GM21825 (cell line): Measurements from ENCODE around the gene RARG.
"Not testable (repeated sequence)": the region's sequence is repeated elsewhere in the genome, so short reads cannot be mapped to it uniquely, and the experiment has no call there.

Experiments
- ATAC-seq: cut with Tn5 transposase; IDR thresholded peaks from one replicate; pipeline ENCODE4 v1.9.1; 2021; ENCODE audit warnings: mild to moderate bottlenecking, moderate library complexity; ENCODE audit not compliant: unreplicated experiment

RARG gene

DNA sequence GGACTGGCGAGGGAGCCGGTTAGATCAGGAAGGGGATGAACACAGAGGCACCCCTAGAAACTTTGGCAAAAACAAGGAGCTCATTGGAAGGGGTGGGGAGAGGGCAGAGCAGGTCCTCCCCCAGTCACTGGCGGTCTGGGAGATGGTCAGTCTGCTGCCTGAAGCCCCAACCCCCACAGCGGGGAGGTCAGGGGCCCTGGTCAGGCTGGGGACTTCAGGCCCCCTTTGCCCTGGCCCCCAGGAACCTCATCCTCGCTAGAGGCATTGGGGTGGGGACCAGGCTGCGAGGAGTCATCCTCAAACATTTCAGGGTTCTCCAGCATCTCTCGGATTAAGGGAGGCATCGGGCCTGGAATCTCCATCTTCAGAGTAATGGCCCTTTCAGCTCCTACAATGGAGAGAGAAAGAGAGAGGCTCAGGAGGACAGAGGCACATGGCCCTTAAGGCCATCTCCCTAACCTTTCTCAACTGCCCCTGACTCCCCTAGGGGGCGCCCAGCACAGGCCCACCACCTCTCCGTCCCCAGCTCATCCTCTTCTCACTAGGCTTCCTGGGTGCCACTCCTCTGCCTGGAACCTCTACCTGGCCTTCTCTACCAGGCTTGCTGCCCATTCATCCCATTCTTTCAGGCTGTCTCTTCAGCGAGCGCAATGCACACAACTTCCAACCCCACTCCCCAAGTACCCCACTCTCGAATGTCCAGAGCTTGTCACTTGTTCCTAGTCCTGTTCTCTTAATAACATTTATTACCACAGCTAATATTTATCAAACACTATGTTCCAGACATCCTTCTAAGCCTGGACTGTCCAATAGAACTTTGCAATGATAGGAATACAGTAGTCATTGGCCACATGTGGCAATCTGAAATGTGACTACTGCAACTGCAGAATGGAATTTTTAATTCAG is 20.3 kb downstream of the RARG start:
- no peak for ATAC-seq

DNA sequence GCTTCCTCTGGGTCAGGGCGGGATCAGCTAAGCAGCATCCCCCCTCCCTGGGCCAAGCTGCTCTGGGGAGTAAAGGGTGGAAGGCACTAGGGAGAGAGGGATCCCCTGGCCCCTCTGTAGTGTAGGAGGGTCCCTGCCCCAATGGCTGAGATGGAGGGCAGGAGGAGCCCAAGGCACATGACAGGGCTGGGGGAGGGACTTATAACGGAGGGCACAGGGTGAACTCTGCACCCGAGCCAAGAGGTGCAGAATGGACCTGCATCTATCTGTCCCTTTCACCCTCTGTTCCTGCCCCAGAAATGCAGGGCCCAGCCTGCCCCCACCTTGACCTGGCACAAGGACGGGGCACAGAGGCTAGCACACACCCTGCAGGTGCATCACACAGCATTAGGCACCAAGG is 21.2 kb downstream of the RARG start:
- ATAC-seq: no peak

DNA sequence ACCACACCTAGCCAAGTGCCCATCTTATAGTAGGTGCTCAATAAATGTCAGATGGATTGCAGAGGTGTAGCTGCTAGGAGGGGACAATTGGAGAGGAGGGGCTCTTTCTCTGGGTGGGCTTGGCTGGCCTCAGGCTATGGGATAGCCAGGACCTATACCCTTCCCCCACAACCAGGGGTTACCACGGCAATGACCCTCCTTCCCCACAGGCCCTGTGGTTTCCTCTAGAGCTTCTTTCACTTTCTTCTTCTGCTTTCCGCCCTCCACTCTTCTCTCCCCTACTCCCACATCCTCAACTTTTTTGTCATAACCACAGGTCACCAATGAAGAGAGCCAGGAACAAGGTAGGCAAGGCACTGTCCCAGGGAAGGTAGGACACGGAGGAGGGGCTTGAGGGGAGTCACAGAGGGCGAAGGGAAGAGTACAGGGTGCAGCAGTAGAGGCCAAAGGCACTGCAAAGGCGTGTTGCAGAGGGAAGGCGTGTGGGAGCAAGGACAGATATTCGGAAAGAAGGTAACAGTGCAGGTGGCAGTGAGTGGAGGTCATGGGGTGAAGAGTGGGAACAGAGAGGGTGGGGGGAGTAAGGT is 23.0 kb downstream of the RARG start:
- ATAC-seq: no peak

DNA sequence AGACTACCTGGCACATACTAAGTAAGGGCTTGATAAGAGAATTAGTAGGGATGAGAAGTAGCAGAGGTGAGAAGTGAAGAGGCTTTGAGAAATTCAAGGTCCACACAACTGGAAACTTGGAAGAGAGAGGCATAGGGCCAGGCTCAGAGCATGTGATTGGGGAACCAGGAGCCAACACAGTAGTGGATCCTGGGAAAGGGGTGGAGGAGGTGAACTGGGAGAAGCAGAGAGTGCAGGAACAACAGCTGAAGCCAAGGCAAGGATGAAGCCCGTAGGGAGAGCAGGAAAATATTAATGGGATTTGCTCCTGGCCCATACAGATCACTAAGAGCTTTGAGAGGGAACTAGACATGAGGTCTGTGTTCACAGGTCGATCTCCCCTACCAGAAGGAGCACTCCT is 23.6 kb downstream of the RARG start:
- no peak for ATAC-seq

DNA sequence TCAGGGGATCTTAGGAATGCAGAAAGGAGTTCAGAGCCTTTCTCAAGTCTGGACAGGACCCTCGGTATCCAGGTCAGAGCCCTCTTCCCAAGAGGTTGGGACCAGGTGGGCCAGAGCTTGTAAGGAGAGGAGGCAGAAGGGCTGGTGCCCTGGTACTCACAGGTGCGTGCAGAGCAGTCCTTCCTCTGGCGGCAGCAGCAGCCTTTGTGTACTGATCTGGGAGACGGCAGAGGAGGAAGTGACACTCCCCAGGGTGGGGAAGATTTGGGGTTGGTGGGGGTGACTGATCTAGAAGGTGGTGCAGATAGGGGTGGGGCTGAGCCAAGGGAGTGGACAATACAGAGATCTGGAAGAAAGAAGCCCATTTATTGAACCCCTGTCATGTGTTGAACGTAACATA is 25.0 kb downstream of the RARG start, which contains the start of gene ITGB7:
Gene ITGB7, minus strand, starts transcription at position 210 of the 400 bp plus-strand sequence. CDS start 6,808 bp downstream, outside the sequence.
- ATAC-seq: peak; percentile 41

DNA sequence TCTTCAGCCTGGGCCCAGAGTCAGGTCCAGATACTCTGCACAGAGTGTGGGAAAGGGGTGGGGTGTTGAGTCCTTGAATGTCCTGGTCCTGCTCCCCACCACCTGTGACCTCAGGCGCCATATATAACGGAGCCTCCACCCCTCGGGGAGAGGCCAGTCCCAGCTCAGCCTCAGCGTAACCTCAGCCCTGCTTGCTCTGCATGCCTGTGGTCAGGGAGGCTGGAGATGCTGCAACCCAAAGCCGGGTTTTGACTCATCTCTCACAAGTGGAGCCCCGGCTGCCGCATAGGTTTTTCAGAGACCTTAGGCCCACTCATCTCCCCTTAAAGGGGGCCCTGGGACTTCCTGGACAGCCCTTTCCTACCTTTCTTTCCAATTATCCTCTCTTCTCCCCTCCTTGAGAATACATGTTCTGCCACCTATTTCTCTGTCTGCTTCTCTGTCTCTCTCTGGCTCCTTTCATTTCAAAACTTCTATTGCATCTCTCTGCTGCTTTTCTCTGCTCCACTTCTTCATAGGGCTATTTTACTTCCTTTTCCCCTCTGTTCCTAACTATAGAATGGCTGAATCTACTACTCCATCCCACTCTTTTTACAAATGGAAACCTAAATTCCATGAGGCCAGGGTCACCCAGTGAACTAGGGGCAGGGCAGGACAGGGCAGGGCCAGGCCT is 26.1 kb downstream of the RARG start:
- peak; percentile 59 for ATAC-seq

DNA sequence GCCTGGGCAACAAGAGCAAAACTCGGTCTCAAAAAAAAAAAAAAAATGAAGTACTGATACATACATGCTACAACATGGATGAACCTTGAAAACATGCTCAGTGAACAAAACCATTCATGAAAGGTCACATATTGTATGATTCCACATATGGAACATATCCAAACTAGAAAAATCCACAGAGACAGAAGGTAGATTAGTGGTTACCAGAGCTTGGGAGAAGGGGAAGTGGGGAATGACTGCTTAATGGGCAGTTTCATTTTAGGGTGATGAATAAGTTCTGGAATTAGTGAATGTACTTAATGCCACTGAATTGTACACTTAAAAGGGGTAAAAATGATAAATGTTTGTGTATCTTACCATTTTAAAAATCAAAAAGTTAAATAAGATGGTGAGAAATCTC is 27.7 kb downstream of the RARG start:
- no peak for ATAC-seq

DNA sequence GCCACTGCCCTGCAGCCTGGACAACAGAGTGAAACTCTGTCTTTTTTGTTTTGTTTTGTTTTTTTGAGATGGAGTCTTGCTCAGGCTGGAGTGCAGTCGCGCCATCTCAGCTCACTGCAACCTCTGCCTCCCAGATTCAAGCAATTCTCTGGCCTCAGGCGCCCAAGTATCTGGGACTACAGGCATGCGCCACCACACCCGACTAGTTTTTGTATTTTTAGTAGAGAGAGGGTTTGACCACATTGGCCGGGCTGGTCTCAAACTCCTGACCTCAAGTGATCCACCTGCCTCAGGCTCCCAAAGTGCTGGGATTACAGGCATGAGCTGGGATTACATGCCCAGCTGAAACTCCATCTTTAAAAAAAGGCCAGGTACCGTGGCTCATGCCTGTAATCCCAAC is 29.7 kb downstream of the RARG start:
- not testable (repeated sequence) for ATAC-seq

DNA sequence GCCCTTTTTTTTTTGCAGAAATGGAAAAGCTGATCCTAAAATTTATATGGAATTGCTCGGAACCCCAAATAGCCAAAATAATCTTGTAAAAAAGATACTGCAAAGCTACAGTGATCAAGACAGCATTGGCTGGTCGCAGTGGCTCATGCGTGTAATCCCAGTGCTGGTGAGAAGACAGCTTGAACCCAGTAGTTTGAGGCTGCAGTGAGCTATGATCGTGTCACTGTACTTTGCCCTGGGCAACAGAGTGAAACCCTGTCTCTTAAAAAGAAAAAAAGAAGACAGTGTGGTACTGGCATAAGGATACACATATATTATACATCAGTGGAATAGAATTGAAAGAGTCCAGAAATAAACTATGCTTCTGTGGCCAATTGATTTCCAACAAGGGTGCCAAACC is 30.4 kb downstream of the RARG start:
- no peak for ATAC-seq

DNA sequence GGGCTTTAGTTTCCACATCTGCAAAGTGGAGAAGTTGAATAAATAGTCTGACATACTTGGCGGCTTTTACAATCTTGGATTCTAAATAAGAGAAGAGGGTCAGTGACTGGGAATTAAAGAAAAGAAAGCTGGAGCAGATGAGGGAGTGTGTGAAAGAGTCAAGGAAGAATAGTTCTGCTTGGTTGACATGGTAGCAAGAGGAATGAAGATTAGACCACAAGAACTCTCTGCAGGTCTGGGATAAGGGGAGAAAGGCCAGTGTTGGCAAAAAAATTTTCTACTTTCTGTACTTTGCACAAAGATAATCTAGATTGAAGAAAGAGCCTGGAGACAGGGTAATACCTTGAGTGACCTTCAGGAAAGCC is 30.9 kb downstream of the RARG start:
- ATAC-seq: no peak

DNA sequence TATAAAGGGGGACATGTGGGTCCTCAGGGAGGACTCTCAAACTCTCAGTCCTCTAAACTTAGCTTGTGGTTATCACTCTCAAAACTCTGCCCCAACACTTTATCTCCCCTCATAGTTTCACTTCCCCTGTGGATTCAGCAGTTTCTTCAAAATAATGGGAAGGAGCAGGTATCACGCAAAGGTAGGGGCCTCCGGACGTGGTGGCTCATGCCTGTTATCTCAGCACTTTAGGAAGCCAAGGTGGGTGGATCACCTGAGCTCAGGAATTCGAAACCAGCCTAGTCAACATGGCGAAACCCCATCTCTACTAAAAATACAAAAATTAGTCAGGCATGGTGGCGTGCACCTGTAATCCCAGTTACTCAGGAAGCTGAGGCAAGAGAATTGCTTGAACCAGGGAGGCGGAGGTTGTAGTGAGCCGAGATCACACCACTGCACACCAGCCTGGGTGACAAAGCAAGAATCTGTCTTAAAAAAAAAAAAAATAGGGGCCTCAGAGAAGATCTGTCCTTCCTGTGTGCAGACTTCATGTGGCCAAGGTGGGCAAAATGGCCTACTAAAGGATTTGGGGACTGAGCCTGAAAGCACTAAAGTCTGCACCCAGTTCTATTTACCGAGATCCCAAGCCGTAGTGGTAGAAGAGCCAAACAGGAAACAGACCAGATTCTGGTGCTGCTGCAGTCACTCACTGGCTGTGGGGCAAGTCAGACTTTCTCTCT is 31.4 kb downstream of the RARG start:
- ATAC-seq: peak; percentile 50

DNA sequence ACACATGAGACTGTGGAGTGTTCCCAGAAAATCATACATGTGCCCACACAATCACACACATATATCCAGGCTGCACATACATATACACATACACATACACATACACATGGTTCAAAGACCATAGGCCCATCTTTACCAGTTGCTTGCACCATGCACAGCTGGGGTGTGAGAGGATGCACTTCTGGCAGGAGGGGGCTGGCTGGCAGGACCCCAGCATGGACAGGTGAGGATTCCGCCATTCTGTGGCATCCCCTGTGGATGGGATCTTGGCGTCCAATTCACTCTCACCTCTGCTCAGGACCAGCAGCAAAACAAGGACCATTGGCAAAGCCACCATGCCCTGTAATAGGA is 31.9 kb downstream of the RARG start:
- ATAC-seq: no peak

DNA sequence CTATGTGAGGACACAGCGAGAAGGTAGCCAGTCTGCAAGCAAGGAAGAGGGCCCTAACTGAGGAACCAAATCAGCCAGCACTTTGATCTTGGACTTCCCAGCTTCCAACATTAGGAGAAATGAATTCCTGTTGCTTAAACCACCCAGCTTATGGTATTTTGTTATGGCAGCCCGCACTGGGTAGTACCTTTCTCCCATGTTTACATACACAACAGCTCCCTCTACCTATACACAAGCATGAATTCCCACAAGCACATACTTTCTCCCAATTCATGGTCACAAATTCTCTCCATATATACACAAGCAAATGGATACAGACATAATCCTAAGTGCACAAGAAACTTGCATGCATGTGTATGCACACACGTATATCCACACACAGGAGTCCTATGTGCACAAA is 32.3 kb downstream of the RARG start:
- ATAC-seq: no peak

DNA sequence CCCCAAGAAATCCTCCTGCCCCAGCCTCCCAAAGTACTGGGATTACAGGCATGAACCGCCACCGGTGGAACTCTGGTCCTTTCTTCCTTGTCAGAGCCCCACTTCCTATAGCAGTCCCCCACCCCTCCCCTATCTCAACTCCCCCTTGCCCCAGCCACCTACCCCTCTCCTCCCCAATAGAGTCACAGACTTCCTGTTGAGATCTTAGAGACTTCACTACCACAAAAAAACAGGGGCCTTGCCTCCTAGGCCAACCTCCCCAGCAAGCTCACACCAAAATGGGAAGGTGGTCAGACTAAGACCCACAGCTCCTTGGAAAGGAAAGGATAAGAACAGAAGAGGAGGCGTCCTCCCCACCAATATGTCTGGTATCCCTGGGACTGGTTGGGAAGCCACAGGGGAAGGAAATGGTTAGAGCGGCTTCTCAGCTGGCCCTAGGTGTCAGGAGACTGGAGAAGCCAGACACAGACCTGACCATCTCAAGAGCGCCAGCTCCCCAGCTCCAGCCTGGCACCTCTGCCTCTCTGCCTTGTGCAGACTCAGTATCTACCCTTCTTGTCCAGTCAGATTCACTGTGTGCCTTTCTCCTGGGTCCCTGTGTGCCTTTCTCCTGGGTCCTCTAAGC is 33.4 kb downstream of the RARG start:
- no peak for ATAC-seq

DNA sequence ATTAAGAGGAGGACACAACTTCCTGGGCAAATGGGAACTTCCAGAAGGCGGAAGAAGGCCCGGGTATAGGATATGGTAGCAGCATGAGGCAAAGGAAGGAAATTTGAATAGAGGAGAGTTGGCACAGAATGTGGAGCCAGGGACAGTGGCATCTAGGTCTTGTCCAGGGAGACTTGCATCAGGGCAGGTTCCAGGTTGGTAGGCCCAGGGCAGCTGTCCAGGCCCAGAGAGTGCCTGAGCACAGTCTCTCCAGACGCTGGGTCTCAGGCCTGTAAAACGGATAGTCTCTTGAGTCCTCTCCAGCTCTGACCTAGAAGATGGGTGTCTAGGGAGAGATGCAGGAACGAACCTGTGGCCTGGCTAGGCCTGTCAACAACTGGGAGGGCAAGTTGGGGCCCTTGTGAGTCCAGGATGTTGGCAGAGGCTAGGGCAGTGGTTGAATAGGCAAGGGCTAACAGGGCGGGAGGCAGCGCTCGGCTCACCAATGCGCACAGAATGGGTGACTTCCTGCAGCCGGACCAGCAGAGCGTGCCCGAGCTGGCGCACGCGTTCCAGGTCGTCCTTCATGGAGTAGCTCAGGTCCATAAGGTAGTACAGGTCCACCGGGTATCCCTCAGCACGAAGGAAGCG is 34.9 kb downstream of the RARG start:
- ATAC-seq: no peak

DNA sequence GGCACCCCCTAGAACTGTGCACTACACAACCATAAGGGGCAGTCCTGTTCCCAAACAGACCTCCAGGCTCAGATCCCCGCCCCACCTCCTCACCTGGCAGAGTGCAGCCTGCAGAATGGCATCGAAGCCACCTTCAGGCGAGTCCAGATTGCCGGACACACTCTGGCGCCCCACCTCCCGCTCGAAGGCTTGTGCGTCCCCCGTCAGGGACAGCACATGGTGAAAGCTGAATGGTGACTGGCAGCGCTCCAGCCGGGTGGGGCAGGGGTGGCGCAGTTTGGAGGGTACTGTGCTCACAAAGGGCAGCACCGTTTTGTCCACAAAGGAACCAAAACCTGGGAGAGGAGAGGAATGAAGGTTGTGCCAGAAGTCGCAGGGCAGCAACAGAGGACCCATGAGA is 35.5 kb downstream of the RARG start:
- no peak for ATAC-seq

DNA sequence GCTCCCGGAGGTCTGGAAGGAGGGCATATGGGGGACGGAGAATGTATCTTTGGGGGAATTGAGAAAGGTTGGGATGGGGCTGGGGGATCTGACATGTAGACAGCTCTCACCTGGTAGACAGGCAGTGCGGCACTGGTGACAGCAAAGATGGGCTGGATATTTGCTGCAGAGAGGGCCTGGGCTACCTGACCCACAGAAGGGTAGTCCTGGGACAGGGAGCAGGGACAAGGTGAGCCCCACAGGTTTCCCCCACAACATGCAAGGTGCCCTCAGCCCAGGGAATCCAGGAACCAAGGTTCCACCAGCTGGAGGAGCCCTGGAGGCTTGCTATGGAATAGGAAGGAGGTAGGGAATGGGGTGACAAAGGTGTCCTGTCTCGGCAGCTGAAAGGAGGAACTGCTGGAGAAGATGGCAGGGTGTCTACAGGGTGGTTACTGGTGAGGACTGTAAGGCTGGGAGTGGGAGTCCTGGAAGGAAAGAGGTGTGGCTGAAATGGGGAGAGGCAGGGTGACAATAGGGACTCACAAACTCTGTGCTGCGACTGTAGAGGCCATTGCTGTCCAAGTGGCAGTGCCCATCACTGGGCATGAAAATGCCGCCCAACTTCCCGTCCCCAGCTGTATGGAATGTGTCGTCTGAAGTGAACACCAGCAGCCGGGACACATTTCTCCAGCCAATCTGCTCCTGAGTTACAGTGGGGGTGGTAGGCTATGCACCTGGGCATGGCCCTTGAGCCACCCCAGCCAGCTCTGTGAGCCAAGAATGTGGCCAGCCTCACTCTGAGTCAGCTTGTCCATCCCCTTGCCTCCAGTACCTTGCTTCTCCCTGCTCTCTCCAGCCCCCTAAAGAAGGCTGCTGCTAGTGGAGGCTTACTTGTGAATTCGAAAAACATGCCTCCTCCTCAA is 36.2 kb downstream of the RARG start:
- no peak for ATAC-seq

DNA sequence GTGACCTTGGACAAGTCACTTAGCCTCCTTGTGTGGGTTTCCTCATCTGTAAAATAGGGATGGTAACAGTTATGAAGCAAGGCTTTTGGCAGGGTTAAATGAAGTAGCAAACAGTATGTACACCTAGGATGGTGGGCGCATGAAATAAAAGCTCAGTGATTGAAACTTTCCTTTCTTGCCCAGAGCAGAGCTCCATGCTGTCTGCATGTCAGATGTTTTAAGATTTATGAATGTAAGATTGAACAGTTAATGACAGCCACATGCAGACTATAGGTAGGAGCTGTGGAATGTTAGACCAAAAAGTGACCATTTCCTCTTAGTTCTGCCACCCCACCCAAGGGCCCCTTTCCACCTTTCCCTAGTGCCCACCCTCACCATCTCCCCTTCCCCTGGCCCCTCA is 37.0 kb downstream of the RARG start:
- no peak for ATAC-seq

DNA sequence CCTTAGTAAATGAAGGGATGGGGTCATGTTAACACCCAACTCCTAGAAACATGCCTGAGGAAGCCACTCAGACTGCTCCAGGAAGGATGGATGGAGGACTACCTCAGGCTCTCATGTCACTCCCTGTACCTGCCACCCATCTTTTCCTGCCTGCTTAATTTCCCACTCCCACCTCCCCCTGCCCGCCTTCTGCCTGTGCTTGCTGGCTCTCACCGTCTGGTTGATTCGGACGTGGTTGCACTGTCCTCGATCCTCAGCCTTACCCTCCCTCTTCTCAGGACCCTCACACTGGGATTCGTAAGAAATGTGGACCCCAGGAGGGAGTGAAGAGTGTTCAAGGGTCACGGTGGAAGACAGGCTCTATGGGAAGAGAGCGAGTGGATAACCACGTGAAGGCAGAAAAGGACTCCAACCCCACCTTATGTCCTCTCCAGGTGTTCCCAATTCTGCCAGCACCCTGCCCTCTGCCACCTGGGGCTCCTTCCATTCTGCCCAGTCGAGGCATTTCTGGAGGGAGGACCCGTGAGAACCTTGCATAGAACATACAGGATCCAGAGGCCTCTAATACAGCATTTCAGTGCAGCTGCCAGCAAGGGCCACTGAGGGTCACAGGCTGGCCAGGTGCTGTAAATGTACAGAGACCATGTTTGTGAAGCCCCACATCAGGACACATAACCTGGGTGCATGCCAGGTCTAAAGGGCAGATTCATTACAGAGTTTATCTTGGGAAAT is 37.9 kb downstream of the RARG start:
- ATAC-seq: no peak
